Nephron progenitor cell (in vitro differentiated cells): ENCODE results near the gene SLC35B2.
A peak's percentile ranks its signal among the peaks of the same experiment; 100 is the strongest.

Experiments
- DNase-seq: peaks from one replicate; pipeline ENCODE4 v3.0.0; 2021
- H3K27ac Mint-ChIP-seq: 2 replicates; pipeline ENCODE4 v1.8.0; 2021; ENCODE audit warnings: mild to moderate bottlenecking, moderate library complexity, mixed read lengths
- H3K27me3 Mint-ChIP-seq: 2 replicates; pipeline ENCODE4 v1.8.0; 2021; ENCODE audit warnings: mild to moderate bottlenecking, low read depth, mixed read lengths; ENCODE audit not compliant: poor library complexity
- H3K36me3 Mint-ChIP-seq: 2 replicates; pipeline ENCODE4 v1.8.0; 2021; ENCODE audit warnings: low read depth, mixed read lengths
- H3K4me1 Mint-ChIP-seq: 2 replicates; pipeline ENCODE4 v1.8.0; 2021; ENCODE audit warnings: mixed read lengths
- H3K4me3 Mint-ChIP-seq: 2 replicates; pipeline ENCODE4 v1.8.0; 2021; ENCODE audit warnings: mild to moderate bottlenecking, moderate library complexity, mixed read lengths
- H3K9me3 Mint-ChIP-seq: 2 replicates; pipeline ENCODE4 v1.8.0; 2021; ENCODE audit warnings: mild to moderate bottlenecking, moderate library complexity, mixed read lengths
- CTCF ChIP-seq: fragments of 200-600 bp; sonication (generic); IDR thresholded peaks from 2 replicates; pipeline ENCODE4 v1.5.0; 2021; ENCODE audit warnings: antibody characterized with exemption

Gene SLC35B2

GRCh38 chr6:44266347-44266746 is 9.0 kb upstream of the SLC35B2 start:
- peaks cover 80% of the 10 kb centered on the region for H3K4me1 Mint-ChIP-seq

GRCh38 chr6:44265722-44266233 is 8.4 kb upstream of the SLC35B2 start:
- Mint-ChIP-seq H3K27me3 (peaks cover 14% of the 10 kb centered on the region), H3K4me3 (peak overlapping the region; percentile 92), H3K36me3 (no peaks in the 10 kb centered on the region), H3K4me1 (peaks cover 76% of the 10 kb centered on the region), H3K27ac (no peak overlapping the region), H3K9me3 (no peaks in the 10 kb centered on the region)
- no peak for DNase-seq
- TF ChIP-seq CTCF = no peak

More at GRCh38 chr6:44266347-44266746, 9.0 kb upstream of the SLC35B2 start:
- Mint-ChIP-seq H3K27ac (no peak overlapping the region), H3K36me3 (no peaks in the 10 kb centered on the region), H3K9me3 (no peaks in the 10 kb centered on the region), H3K4me3 (peak overlapping the region; percentile 92), H3K27me3 (peaks cover 14% of the 10 kb centered on the region)
- TF ChIP-seq CTCF = no peak
- DNase-seq = no peak

GRCh38 chr6:44265007-44265721 is 7.8 kb upstream of the SLC35B2 start, which contains the start of gene NFKBIE:
TSS of gene NFKBIE (minus strand) at chr6:44265551. CDS start at chr6:44265346, 205 bp downstream.
- DNase-seq = peak; percentile 98
- peak within 1 kb of the TSS; percentile 92 for H3K4me3 Mint-ChIP-seq
- TF ChIP-seq CTCF = no peak
- no peaks in the 10 kb centered on the region for H3K36me3 Mint-ChIP-seq
- H3K27ac Mint-ChIP-seq = no peak within 1 kb of the TSS
- H3K4me1 Mint-ChIP-seq = peaks cover 76% of the 10 kb centered on the region
- peaks cover 13% of the 10 kb centered on the region for H3K27me3 Mint-ChIP-seq
- H3K9me3 Mint-ChIP-seq = no peaks in the 10 kb centered on the region

- peaks cover 5% of the 10 kb centered on the region for H3K27me3 Mint-ChIP-seq
- TF ChIP-seq CTCF = no peak
- DNase-seq = no peak
- H3K4me3 Mint-ChIP-seq = peak overlapping the region; percentile 92
- peaks cover 69% of the 10 kb centered on the region for H3K4me1 Mint-ChIP-seq
- no peak overlapping the region for H3K27ac Mint-ChIP-seq
- no peaks in the 10 kb centered on the region for H3K9me3 Mint-ChIP-seq
- no peaks in the 10 kb centered on the region for H3K36me3 Mint-ChIP-seq
These were observed 7.1 kb upstream of the SLC35B2 start for GRCh38 chr6:44264154-44265006.

- Mint-ChIP-seq H3K9me3 (no peaks in the 10 kb centered on the region), H3K4me1 (peaks cover 63% of the 10 kb centered on the region), H3K27ac (no peak overlapping the region), H3K4me3 (peak overlapping the region; percentile 92), H3K27me3 (peaks cover 2% of the 10 kb centered on the region), H3K36me3 (peaks cover 7% of the 10 kb centered on the region)
- TF ChIP-seq CTCF = no peak
- DNase-seq = peak; percentile 42
These were observed 6.2 kb upstream of the SLC35B2 start for GRCh38 chr6:44263354-44264100.
